Stimulated activated CD4-positive, alpha-beta T cell treated with anti-CD3 and anti-CD28 coated beads, Interleukin-2, amount 100 ng/mL, for 24 hours (primary cell): ENCODE results near the gene SPTBN2.

Experiments
- DNase-seq, 2 donors: peaks; one replicate each; pipeline ENCODE4 v3.0.0-alpha.2; 2020

The SPTBN2 gene

DNA sequence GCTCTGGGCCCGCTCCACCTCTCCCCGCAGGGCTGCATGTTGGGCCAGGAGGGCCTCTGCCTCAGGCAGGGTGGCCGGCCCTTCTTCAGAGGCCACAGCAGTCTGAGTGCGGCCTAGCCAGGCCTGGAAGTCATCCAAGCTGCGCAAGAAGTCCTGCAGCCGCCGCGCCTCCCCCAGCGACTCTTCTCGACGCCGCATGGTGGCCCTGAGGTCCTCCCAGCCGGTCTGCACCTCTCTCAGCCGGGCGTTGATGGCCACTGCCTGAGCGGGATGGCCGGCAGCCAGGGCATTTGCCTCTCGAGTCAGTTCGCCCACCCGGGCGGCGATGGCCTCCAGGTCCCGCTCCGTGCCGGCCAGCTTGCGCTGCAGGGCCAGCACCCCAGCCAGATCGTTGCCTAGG is 28.3 kb downstream of the SPTBN2 start:
- no peak for DNase-seq

DNA sequence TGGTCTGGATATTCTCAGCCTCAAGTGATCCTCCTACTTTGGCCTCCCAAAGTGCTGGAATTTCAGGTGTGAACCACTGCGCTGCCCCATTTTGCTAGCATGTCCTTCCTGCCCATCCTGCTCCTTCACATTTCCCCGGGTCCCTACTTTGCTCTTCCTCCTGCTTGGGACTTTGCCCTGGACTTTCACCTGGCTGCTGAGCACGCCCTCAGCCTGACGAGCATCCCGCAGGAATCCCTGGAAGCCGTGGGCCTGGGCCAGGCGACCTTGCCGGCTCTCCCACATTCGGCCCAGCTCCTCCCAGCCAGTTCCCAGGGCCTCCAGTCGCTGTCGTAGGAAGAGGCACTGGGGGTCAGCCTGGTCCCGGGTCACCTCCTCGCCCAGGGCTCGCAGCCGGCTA is 28.7 kb downstream of the SPTBN2 start:
- DNase-seq = no peak

DNA sequence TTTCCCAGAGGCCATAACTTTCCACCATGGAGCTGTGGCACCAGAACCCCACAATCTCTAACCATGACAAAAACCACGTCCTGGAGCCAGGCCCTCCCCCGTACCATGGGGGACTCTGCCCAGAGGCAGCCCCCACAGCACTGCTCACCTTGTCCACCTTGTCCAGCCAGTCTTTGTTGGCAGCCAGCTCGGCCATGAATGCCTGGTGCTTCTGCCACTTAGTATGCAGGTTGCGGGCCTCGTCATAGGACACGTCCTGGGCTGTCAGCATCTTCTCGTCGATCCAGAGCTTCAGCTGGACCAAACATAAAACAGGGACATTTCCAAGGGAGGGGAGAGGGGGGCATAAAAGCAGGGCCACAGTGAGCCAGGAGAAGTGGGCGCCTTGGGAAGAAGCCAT is 30.5 kb downstream of the SPTBN2 start:
- no peak for DNase-seq

DNA sequence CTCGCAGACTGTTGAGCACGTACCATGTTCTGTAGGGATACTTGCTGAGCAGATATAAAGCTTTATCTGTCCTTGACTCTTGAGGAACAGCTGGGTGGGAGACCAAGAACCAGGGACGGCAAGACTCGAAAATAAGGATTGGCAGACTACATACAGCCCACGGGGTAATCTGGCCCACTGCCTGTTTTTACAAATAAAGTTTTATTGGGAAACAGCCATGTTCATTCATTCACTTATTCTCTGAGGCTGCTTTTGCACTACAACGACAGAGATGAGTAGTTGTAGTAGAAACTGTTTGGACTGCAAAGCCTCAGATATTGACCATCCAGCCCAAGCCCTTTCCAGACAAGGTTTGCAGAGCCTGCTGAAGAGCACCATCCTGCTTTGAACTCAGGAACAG is 31.0 kb downstream of the SPTBN2 start:
- DNase-seq = no peak

DNA sequence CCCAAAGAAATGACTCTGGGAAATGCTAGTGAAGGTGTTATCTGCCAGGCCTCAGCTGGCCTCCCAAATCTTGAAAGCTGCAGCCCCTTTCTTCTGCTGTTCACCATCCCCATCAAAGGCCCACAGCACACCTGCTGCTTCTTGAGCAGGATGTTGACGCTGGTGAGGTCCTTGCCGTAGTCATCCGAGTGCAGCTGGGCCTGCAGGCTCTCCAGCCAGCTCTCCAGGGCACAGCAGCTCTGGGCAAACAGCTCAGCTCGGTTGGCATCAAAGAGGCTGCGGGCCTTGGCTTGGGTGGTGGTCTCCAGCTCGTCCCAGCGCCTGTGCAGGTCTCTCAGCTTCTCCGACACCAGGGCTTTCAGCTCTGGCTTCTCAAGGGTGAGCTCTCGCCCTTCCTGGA is 32.9 kb downstream of the SPTBN2 start:
- DNase-seq = no peak

DNA sequence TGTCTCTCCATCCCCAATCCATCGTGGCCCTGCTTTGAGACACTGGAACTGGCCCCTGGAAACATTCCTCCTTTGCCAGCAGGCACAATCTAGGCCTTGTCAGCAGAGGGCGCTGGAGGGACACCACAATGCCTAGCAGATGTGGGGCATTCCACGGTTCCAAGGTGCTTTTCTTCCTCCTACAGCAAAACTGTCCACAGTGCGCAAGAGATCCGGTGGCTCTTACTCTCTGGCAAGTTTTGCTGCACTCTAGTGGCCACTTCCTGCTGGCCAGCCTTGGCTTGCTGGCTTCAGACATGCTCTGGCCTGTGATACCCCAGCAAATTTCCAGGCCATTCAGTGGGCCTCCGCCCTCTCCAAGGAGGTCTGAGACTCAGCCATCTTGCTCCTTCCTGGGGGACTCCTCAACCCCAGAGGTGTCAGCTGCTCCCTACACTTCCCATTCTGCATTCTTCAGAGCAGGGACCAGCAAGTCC is 34.2 kb downstream of the SPTBN2 start:
- peak; percentile 89 for DNase-seq

DNA sequence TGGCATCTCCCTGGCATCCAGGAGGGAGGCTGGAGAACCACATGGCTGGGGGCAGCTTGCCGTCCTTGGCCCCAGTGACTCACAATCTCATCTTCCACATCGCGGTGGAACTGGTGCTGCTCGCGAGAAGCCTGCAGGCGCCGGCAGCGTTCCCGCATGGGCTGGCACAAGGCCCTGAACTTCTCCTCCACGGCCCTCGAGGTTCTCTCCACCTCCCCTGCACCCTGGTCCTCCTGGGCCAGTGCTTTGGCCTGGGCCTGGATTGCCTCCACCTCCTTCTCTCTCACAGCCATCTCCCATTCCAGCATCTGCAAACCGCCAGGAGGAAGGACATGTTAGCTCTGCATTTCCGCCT is 35.0 kb downstream of the SPTBN2 start:
- no peak for DNase-seq

DNA sequence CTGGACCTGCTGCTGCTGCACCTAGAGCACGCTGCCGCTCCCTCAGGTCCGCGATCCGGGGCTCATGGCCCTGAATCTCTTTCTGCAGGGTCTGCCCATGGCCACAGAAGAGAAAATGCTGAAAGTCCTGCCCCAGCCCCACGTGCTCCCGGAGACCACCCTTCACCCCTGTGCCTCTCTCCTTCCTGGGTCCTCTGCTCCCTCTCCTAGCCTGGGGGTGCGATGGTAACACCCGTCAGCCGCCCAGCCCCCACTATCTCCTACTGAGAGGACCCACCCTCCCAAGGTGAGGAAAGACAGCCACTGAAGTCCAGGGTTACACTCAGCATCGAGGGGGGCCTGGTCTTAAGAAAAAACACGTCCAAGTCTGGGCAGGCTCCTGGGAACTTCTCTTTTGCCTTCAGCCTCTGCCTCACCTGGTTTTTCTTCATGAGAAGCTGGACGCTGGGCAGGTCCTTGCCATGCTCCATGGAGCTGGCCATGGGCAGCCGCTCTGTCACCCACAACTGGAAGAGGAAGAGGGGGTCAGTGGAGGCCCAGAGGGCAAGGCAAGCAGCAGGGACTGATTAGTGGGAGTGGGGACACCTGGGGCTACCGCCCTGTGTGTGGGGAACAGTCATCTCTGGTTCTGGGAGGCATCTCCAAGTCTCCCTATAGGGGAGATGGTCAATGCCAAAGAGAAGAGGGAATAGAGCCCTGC is 35.5 kb downstream of the SPTBN2 start:
- DNase-seq = no peak

DNA sequence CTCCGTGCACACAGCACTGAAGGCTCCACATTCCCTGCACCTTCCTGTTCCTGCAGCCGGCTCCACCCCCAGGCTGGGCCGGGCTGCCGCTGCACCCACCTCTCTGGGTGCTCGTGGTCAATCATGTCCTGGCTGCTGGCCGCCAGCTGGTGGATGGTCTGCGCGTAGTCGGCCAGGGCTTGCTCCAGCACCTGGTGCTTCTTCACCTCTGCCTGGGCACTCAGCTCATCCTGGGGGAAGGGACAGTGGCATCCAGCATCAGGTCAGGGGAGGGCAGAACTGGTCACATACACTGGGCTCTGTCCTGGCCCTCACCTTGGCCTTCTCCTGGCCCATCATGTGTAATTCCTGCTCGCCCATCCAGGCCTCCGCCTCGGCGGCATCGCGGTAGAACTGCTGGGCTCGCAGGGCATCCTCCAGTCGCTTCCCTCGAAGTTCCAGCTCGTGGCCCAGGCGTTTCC is 36.1 kb downstream of the SPTBN2 start:
- DNase-seq = no peak

DNA sequence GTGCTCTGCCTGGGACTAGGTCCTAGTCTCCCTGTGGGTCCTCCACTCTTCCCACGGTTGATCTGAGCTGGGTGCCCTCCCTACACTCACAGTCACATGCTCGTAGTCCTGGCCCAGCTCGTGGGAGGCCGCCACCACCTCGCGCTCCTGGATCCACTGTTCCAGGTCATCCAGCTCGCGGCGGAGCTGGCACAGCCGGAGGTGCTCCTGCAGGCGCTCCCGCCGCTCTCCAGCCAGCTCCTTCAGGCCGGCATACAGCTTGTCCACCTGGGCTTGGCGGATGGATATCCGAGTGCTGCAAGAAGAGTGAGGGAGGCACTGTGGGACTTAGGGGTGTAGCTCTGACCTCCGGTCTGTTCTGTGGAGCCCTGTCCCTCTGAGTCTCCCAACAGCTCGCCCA is 36.6 kb downstream of the SPTBN2 start:
- DNase-seq = no peak

DNA sequence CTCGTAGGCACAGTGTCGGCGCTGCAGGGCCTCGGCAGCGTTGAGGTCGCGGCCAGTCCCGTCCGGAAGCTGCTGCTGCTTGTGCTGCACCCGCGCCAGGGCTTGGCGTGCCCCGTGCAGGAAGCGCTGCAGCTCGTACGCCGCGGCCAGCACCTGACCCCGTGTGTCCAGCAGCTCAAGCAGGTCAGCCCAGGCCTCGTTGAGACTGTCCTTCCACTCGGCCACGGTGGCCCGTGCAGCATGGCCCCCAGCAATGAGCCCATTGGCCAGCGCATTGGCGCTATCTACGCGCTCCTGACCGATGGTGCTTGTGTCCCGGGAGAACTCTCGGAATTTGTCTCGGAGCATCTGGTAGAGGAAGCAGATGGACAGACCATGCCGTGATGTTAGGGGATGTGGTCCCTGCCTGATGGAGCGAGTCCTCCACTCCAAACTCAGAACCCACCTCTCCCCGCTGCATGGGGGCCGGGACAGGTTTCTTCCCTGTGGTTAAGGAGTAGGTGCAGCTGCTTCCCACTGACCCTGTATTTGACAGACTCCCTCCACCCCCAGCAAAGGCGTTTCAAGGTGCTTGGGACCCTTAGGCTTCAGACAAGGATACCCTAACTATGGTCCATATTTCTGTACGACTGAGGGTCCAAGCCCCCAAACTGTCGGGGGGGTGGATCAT is 37.6 kb downstream of the SPTBN2 start:
- no peak for DNase-seq

DNA sequence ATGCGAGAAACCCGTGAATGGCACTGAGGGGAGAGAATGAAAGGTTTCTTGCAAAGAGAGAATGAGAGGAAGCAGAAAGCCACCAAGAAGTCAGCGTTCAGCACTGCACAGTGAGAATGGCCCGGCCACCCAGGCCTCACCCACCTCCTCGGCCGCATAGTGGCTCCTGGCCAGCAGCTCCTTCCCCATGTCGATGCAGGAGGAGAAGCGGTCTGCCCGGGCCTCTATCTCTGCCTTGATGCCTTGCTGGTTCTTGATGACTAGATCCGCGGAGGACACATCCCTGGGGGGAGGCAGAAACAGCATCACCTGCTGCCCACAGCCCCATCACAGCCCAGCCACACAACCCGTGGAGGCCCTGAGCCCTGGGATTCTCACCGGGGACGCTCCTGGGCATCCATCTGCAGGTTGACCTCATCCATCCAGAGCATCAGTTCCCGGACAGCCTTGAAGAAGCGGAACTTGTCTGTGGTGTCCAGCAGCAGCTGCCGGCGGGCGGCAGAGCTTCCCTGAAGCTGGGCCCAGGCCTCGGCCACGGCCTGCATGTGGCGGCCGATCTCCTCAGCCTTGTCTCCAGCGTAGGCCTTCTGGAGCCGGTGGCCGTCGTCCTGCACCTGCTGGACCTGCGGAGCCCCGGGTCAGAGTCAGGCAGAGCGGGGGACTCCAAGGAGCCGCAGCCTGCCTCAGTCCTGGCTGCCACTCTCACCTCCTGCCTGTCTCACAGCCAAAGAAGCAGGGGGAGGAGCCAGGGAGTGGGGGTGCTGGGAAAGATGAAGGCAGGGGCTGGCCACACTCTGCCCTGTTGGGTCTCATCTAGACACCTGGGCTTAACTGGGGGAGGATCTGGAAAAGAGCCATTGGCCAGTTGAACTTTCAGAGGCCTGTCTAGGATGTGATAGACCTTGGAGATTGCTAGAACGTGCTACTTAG is 39.1 kb downstream of the SPTBN2 start:
- no peak for DNase-seq

DNA sequence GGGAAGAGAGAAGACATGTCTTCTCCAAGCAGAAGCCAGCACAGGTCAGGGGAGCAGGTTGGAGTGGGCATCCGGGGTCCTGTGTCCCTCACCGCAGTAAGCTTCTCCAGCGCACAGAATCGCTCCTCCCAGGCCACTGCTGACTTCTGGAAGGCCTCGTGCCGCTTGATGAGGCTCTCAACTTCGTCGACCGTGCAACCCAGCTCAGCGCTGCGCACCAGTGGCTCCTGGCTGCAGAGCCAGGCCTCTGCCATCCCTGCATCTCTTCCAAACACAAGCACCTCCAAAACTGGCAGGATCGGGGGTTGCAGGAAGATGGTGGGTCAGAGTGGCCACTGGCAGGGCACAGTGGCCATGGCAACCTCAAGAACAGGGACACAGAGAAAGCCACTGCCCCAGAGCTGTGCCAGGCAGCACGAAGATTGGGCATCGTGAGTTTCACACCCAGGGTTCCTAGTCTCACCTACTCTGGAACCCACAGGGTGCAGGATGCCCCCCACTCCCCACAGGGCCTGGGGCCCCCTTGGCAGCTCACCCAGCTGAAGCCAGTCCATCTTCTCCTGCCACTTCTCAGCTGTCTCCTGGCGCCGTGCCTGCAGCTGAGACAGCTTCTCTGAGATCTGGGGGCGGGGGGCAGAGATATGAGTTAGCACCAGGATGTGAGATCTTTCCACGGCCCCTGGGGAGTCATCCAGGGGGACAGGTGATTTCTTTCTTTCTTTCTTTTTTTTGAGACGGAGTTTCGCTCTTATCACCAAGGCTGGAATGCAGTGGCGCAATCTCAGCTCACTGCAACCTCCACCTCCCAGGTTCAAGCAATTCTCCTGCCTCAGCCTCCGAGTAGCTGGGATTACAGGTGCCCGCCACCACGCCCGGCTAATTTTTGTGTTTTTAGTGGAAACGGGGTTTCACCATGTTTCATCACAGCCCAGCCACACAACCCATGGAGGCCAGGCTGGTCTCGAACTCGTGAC is 40.2 kb downstream of the SPTBN2 start:
- no peak for DNase-seq

DNA sequence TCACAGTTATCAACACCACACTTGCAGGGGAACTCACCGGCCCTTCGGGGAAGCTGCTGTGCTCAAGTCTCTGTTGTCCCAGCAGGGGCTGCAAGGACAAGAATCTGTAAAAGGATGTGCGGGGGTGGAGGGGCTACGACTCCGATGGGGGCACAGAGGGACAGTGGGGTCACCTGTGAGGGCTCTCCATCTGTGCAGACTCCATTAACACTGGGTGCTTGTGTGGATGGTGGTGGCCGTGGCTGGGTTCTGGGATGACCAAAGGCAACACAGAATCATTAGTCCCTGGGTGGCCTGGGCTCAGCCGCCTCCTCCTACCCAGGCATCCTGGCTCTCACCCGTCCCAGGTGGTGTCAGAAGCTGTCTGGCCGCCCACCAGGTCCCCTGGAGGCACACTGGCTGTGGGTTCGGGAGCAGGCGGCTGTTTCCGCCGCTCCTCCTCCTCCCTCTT is 41.2 kb downstream of the SPTBN2 start:
- no peak for DNase-seq

DNA sequence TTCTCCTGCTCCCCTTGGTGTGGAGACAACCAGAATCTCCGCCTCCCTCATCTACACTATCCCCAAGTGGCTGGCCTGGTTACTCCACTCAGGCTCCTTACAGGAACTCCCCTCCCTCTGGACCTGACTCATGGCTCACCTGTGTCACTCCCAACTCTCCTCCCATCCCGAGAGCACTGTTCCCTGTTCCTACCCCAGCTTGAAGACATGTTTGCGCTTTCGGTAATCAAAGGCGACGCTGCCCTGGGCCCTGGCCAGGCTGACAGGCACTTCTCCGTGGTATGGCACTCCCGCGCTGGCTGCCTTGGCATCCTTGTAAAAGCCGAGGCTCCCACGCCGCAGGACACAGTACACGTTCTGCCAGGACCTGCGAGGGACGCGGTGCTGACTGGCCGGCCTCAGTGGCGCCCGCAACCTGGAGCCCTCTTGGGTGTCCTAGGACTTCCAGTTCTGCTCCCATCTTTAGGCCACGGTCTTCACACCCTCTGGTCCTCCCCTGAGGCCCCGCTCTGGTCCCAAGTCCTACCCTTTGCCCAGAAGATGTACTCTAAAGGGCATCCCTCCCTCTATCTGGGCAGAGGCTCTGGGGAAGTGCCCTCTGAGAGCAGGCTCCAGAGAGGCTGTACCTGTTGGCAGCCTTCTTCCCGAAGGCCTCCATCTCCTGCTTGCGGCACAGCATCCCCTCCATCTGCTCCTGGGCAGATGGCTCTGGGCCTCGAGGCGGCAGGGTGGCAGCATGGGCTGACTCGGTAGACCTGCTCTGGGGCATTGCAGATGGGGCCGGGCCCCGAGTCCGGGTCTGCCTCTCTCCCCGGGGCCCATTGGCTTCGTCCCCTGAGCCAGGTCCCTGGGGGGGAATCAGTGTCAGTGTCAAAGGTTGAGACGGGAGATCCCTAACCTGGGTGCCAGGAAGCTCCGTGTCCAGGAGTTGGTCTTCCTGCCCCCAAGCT is 41.9 kb downstream of the SPTBN2 start:
- DNase-seq = no peak

DNA sequence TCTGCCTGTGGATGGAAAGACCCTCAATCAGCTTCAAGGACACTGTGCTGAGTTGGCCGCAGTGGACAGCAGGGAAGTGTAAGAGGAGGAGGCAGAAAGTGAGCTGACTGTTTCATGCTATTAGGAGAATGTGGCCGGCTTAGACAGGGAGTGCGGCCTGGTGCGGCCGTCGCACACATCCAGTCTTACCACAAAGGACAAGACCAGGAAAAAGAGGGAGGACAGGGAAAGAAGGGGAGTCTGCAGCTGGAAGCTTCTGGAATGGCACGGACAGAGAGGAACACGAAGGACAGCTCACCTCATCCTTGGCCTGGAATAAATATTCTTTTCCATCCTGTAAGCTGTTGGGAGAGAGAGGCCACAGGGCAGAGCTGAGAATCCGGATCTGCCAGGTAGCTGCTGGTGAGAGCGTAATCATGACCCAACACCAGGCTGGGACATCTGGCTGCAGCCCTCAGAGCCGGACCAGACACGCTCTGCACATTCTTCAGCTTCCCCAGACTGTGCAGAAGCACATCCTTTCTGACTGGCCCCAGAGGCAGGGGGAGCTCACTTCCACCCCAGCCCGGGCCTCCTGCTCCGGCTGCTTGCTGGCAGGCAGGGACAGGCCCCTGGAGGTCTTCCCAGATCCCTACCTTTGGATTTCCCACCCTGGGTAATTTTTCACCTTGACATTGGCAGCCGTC is 42.8 kb downstream of the SPTBN2 start:
- DNase-seq = no peak

DNA sequence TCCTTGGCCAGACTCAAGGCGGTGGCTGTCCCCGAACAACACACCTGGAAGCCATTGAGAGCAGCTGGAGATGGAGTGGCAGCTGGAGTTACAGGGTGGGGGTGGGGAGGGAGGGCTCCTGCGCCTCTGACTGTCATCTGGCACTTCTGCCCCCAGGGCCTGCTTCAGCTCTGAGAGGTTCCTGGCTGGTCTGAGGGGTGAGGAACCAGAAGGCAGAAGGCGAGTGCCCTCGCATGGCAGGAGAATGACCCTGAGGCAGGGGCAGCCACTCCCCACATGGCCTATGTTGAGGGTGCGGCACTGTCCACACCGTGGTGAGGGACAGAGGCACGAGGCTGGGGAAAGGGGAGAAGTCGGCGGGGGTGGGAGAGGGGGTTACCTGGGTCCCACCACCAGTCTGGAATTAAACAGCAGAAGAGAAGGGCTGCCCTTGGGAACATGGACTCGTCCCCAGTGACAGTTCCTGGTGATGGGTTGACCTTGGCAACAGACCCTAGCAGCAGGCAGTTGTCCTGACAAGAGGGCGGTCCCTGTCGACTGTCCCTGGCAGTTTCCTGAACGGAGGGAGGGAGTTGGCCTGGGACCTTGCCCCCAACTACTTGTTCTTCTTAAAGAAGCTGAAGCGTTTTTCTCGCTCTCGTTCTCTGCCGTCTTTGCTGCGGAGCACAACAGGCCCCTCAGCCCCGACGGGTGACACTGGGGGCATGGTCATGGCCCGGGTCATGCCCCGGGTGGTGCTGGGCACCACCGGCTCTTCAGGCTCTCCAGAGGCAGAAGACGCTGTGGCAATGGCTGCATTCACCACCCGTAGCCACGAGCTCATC is 43.5 kb downstream of the SPTBN2 start:
- DNase-seq = no peak

DNA sequence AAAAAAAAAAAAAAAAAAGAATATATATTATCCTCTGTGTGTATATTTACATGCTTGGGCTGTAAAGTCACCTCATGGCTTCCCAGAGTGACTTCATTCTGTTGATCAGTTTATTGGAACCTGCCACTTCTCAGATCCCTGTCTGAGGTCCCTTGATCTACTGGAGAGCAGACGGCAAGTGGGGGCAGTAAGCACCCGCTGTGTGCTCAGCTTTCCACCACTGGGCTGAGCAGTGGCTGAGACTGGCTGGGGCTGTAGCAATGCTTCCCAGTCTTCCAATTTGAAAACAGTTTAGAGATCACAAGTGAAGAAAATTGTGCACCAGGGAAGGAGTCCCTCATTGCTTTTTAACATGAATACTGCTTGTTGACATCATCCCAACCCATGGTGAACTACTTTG is 44.4 kb downstream of the SPTBN2 start:
- DNase-seq = no peak

DNA sequence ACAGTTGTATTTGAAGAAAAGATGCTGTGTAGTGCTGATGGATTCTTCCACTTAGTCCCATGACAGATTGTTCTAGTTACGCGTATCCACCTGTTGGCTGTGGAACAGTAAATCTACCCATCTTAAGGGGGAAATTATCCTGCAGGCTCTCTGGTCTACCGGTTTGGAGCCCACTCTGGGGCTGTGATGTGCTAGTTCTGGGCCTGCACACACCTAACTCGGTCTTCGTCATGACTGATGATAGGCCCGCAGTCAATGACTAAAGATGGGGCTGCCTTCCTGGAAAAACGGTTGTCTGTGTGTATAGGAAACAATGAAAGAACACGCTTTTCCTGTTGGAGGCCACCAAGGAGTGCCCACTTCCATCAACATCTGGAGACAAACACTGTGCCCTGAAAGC is 45.1 kb downstream of the SPTBN2 start:
- DNase-seq = no peak
